NAMALWA (cell line): Measurements from ENCODE around the gene CCDC102A.
A peak's percentile ranks its signal among the peaks of the same experiment; 100 is the strongest.
"Not testable (repeated sequence)": the region's sequence is repeated elsewhere in the genome, so short reads cannot be mapped to it uniquely, and the experiment has no call there.

Experiments used
- DNase-seq: peaks from one replicate; pipeline ENCODE4 v3.0.0-alpha.2; 2015; ENCODE audit warnings: low spot score

Gene CCDC102A

GRCh38 chr16:57536306-57537193 lies at the start of gene CCDC102A:
Gene CCDC102A, minus strand, starts transcription at chr16:57536571. Its CDS starts 7,394 bp downstream, at chr16:57529177.
- DNase-seq: peak; percentile 73

DNA sequence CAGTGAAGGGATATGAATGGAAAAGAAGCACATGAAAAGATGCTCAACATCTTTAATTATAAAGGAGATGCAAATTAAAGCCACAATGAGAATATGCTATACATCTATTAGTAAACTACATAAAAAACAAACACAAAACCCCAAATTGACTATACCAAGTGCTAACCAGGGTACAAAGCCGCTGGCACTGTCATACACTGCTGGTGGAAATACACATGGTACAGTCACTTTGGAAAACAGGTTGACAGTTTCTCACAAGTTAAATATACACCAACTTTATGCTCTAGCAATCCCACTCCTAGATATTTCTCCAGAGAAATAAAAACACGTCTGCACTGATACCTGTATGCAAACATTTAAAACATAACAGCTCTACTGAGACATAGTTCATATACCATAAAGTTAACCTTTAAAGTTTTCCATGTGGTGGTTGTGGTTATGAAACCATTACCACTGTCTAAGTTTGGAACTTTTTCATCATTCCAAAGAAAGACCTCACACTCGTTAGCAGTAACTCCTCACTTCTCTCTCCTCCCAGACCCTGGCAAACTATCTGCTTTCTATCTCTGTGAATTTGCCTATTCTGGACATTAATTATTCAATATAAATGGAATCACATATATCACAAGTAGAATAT lies 48.8 kb upstream of the CCDC102A start:
- DNase-seq: no peak

GRCh38 chr16:57579361-57579665 lies 42.9 kb upstream of the CCDC102A start:
- DNase-seq: no peak

DNA sequence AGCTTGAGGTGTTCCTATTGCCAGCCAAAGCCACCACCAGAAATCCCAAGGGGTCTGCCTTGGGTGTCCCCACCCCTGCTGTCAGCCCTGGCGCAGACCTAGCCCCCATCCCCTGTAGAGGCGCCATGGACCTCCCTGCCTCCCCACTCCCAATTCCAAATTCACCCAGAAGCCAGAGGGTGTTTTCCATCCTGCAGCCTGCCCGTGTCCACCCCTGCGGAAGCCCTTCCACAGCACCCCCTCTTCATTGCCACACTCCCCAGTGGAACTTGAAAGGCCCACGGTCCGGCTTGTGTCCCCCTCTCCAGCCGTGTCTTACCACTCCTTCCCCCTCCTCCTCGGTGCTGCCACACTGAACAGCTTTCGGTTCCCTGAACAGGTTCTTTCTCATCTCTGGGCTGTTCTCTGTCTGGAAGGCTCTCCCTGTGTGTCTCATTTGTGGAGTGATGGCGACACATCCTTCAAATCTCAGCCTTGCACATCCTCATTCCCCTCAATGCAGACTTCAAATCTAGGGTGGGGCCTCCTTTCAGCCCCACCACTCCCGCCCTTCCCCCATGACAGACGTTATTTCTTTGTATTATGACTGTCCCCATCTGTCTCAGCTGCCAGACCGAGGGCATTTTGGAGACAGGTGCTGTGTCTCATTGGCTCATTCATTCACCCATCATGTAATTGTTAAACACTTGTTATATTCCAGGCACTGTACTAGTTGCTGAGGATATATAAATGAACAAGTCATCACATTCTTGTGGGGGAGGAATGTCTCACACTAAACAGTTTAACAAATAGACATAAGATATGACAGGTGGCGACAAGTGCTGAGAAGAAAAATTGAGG lies 42.4 kb upstream of the CCDC102A start:
- no peak for DNase-seq

DNA sequence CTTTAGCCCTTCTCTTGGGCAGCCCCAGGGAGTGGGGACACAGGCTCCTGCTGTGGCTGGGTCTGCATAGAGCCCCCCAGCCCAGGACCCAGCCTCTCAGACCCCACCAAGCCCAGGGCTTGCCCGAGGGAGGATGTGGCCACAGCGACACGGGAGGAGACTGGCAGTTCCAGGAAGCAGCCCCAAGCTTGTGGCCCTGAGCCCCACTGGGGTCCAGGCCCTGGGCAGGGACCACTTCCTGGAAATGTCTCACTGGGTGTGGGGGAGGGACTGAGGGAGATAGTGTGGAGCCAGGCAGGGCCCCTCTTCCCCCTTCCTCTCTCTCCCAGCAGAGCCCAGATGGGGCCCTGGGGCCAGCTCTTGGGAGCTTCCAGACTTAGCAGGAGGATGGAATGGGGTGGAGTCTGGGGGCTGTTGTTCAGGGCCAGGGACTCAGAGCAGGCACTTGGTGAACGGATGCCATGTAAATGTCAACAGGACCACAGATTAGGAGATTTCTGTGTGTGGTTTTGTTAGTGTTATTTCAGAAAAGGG lies 41.4 kb upstream of the CCDC102A start:
- no peak for DNase-seq

DNA sequence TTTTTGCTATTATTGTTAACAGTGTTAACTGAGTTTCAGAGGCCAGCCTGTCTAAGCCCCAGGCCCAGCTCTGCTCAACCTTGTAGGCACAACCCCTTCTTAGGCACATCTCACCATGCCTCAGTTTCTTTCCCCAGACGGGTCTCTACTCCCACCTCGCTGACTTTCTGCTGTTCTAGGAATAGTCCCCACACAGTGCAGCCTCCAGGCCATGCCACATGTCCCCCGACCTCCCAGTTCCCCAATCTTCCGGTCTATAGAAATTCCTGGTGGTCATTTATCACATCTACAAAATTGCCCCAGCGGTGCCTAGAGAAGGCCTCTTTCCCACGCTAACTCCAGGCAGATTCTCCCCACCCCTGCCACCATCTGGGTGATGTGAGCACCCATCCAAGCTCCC lies 40.8 kb upstream of the CCDC102A start:
- DNase-seq: no peak

- DNase-seq: peak; percentile 85
These were observed 40.1 kb upstream of the CCDC102A start for GRCh38 chr16:57576429-57576870.

DNA sequence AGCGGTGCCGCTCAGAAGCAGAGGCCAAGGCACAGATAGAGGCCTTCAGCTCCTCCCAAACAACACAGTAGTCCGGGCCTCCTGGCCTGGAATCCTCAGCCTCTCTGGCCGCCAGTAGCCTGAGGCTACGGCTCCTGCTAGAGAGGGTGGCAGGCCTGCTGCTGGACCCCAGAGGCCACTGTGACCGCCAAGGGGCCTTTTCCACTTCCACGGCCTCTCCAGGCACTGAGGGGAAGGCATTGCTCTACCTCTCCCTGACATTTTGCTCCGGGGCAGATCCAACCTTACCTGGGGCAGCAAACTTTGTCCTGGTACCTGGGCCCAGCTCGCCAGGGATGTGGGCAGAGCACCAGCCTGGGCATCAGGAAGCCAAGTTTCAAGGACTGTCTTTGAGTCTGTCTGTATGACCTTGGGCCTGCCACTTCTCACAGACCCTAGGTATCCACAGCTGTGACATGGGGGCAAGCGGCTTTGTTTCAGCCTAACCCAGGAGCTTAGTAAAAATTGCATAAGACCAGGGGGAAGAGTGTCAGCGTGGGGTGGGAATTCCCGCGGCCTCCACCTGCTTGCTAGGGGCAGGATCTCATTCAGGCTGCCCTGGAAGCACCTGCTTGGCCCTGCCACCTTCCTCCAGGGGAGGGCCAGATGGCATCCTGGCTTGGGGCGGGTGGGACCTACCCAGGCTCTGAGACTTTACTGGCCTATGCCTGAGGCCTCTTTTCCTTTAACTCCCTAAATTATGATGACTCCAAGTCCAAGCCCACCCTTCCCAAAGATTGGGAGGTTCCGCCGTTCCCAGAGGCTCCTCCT lies 39.3 kb upstream of the CCDC102A start:
- DNase-seq: no peak

DNA sequence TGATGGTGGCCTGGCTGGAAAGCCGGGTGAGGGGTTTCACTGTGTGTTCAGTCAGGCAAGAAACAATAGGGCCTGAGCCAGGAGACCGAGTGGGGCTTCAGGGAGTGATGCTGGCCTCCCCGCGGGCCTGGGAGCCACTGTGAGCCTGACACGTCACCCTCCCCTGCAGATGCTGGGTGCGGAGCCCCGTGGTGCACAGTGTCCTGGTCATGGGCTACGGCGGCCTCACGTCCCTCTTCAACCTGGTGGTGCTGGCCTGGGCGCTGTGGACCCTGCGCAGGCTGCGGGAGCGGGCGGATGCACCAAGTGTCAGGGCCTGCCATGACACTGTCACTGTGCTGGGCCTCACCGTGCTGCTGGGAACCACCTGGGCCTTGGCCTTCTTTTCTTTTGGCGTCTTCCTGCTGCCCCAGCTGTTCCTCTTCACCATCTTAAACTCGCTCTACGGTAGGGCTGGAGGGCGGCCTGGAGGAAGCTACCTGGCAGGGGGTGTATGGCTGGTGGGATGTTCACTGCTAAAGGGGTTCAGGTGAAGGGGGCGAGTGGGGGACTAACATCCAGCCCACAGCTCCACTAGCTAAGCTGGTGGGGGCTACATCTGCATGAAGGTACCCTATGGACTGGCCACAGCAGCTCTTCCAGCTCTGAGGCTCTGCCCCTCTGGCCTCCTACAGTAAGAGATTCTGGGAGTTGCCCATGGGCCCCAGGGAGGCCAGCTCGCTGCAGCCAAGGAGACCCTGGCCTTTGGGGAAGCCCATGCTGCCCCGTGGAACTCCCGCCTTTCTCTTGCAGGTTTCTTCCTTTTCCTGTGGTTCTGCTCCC lies 38.5 kb upstream of the CCDC102A start:
- DNase-seq: no peak

DNA sequence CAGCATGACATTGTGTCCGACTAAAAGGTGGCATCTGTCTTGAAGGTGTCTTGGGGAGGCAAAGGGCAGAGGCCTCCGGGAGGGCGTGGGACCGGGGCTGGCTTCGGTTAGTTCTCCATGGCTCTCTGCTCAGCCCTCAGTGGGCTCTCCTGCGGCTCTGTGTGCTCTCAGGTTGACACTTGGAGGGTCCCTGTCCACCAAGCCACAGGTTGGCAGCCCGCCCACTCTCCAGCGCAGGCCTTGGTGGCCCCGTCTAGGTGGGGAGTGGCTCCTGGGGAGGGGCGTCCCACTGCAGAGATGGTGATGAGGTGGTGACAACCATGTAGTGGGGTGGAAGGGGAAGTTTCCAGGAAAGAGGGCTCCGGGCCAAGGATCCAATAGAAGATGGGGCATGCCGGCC lies 37.7 kb upstream of the CCDC102A start:
- DNase-seq: no peak

- no peak for DNase-seq
These were observed 36.8 kb upstream of the CCDC102A start for GRCh38 chr16:57572978-57573728.

DNA sequence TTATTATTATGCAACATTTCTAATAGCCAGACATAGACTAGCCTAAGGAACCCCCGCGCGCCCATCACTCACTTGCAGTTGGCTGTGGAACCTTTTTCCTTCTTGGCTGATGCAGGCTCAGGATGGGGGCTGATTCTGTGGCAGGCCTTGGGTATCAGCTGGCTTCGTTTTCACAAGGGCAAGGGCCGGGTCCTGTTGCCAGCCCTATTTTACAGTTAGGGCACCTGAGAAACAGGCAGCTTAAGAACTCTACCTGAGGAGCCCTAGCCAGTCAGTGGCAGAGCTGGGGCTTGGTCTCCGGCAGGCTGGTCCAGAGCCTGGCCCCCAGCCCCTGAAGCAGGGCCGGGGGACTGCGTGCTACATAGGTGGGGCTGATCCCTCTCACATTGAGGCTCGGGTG lies 34.7 kb upstream of the CCDC102A start:
- no peak for DNase-seq

DNA sequence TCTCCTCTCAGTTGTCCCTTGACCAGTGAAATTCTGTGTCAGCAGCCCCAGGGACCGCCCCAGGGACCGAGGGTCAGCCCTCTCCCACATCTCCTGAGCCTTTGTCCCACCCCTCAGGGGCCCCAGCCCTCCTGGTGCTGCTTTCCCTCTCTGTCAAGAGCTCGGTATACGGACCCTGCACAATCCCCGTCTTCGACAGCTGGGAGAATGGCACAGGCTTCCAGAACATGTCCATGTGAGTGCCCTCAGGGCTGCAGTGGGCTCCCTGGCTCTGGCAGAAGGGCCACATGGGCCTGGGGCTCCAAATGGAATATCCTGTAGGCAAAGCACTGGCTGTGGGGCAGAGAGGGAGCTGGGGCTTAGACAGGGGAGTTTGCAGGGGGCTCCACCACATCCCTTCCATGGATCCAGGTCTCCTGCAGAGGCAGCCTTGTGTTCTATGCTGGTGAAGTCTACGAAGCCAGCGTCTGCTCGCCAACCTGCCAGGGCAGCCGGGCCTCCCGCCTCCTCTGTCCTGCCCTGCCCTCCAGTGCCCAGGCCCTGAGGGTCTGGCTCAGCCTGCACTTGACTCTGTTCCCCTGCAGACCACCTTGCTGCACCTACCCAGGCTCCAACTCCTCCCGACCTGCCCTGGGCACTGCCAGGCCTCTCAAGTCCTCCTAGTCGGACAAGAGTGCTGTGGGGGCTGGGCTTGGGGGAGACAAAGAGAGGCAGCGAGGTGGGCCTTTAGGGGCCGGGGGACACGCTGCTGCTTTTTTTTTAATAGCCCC lies 34.1 kb upstream of the CCDC102A start:
- no peak for DNase-seq

DNA sequence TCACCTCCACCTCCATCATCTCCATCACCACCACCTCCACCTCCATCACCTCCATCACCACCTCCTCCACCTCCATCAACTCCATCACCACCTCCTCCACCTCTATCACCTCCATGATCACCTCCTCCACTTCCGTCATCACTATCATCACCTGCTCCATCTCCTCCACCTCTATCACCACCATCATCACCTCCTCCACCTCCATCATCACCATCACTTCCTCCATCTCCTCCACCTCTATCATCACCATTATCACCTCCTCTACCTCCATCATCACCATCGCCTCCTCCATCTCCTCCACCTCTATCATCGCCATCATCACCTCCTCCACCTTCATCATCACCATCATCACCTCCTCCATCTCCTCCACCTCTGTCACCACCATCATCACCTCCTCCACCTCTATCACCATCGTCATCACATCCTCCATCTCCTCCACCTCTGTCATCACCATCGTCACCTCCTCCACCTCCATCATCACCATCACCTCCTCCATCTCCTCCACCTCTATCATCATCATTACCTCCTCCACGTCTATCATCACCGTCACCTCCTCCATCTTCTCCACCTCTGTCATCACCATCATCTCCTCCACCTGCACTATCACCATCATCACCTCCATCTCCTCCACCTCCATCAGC lies 33.1 kb upstream of the CCDC102A start:
- DNase-seq: no peak

DNA sequence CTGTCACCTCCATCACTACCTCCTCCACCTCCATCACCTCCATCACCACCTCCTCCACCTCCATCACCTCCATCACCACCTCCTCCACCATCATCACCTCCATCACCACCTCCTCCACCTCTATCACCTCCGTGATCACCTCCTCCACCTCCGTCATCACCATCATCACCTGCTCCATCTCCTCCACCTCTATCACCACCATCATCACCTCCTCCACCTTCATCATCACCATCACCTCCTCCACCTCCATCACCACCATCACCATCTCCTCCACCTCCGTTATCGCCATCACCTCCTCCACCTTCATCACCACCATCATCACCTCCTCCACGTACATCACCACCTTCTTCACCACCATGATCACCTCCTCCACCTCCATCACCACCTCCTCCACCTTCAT lies 32.4 kb upstream of the CCDC102A start:
- DNase-seq: not testable (repeated sequence)

DNA sequence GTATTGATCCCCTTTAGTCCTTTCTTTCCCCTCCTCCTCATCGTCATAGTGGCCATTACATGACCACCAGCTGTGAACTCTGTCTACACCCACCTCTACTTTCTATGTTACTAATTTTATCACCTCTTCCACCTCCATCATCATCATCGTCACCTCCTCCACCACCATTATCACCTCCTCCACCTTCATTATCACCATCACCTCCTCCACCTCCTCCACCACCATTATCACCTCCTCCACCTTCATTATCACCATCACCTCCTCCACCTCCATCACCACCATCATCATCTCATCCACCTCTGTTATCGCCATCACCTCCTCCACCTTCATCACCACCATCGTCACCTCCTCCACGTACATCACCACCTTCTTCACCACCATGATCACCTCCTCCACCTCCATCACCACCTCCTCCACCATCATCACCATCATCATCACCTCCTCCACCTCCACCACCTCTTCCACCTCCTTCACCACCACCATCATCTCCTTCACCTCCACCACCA lies 31.9 kb upstream of the CCDC102A start:
- no peak for DNase-seq

GRCh38 chr16:57567691-57568090 lies 31.3 kb upstream of the CCDC102A start:
- DNase-seq: no peak

GRCh38 chr16:57566436-57566835 lies 30.1 kb upstream of the CCDC102A start:
- DNase-seq: no peak
